Neuronal stem cell (in vitro differentiated cells): Measurements from ENCODE around the gene SNX7.

Source experiments
- DNase-seq: peaks from one replicate; pipeline ENCODE4 v3.0.0-alpha.2; 2013; ENCODE audit warnings: low spot score
- H2AFZ ChIP-seq: one replicate; pipeline ENCODE4 v1.6.1; 2013; ENCODE audit warnings: mild to moderate bottlenecking, low read length, inconsistent platforms
- H2AK5ac ChIP-seq: 2 replicates; pipeline ENCODE4 v1.6.1; 2013; ENCODE audit warnings: low read depth, mild to moderate bottlenecking, inconsistent platforms, low read length, moderate library complexity, mixed read lengths
- H2BK120ac ChIP-seq: 2 replicates; pipeline ENCODE4 v1.6.1; 2013; ENCODE audit warnings: low read depth, mild to moderate bottlenecking, inconsistent platforms, low read length, moderate library complexity, mixed read lengths
- H2BK12ac ChIP-seq: one replicate; pipeline ENCODE4 v1.6.1; 2013; ENCODE audit warnings: low read length, inconsistent platforms
- H2BK15ac ChIP-seq: 2 replicates; pipeline ENCODE4 v1.6.1; 2013; ENCODE audit warnings: mild to moderate bottlenecking, low read length, inconsistent platforms, mixed read lengths
- H2BK5ac ChIP-seq: one replicate; pipeline ENCODE4 v1.6.1; 2013; ENCODE audit warnings: inconsistent platforms, mild to moderate bottlenecking, low read length, moderate library complexity
- H3K14ac ChIP-seq: one replicate; pipeline ENCODE4 v1.6.1; 2013; ENCODE audit warnings: low read length, inconsistent platforms
- H3K18ac ChIP-seq: 2 replicates; pipeline ENCODE4 v1.6.1; 2013; ENCODE audit warnings: low read length, inconsistent platforms
- H3K23ac ChIP-seq: 2 replicates; pipeline ENCODE4 v1.6.1; 2013; ENCODE audit warnings: low read depth, mild to moderate bottlenecking, mixed read lengths, low read length, inconsistent platforms; ENCODE audit not compliant: poor library complexity
- H3K27ac ChIP-seq: replicated peaks from 3 replicates; pipeline ENCODE4 v1.5.1; 2013; ENCODE audit warnings: low read length, inconsistent platforms
- H3K27me3 ChIP-seq, 3 experiments: 2 replicates each; pipeline ENCODE4 v1.6.1; 2013; ENCODE audit warnings: low read length in 3 of 3, mild to moderate bottlenecking in 2 of 3, inconsistent platforms in 1 of 3, low read depth in 1 of 3, mixed read lengths in 1 of 3, moderate library complexity in 1 of 3; ENCODE audit not compliant: control insufficient read depth in 3 of 3, insufficient read depth in 3 of 3
- H3K36me3 ChIP-seq, 2 donors: replicated peaks in 1 of 2; 2 replicates each; pipeline ENCODE4 v1.6.1; 2013; ENCODE audit warnings: low read length in 2 of 2; ENCODE audit not compliant: control insufficient read depth in 2 of 2, insufficient read depth in 2 of 2
- H3K4ac ChIP-seq: 2 replicates; pipeline ENCODE4 v1.6.1; 2013; ENCODE audit warnings: inconsistent platforms, mild to moderate bottlenecking, low read length, moderate library complexity
- H3K4me1 ChIP-seq, 2 donors: 1 replicate in 1 of 2; 2 replicates in 1 of 2; pipeline ENCODE4 v1.6.1; 2013; ENCODE audit warnings: low read length in 2 of 2, low read depth in 1 of 2; ENCODE audit not compliant: control insufficient read depth in 2 of 2, insufficient read depth in 1 of 2
- H3K4me2 ChIP-seq: one replicate; pipeline ENCODE4 v1.6.1; 2013; ENCODE audit warnings: mild to moderate bottlenecking, low read length, inconsistent platforms; ENCODE audit not compliant: insufficient read depth, poor library complexity, severe bottlenecking
- H3K4me3 ChIP-seq, 2 donors: 2 replicates each; pipeline ENCODE4 v1.5.1; 2013; ENCODE audit warnings: low read length in 2 of 2, mild to moderate bottlenecking in 2 of 2, inconsistent platforms in 1 of 2, moderate library complexity in 1 of 2
- H3K79me1 ChIP-seq: one replicate; pipeline ENCODE4 v1.6.1; 2013; ENCODE audit warnings: low read depth, mild to moderate bottlenecking, inconsistent platforms, low read length, moderate library complexity
- H3K9ac ChIP-seq: one replicate; pipeline ENCODE4 v1.6.1; 2013; ENCODE audit warnings: mild to moderate bottlenecking, low read depth, low read length, inconsistent platforms; ENCODE audit not compliant: poor library complexity
- H3K9me3 ChIP-seq, 2 donors: replicated peaks in 1 of 2; 2 replicates each; pipeline versions ENCODE3 to v1.6.1; 2013; ENCODE audit warnings: low read length in 2 of 2, mild to moderate bottlenecking in 2 of 2, inconsistent platforms in 1 of 2, low read depth in 1 of 2, mixed read lengths in 1 of 2, moderate library complexity in 1 of 2; ENCODE audit not compliant: control insufficient read depth in 2 of 2, insufficient read depth in 1 of 2
- H4K8ac ChIP-seq: one replicate; pipeline ENCODE4 v1.6.1; 2013; ENCODE audit warnings: low read depth, mild to moderate bottlenecking, inconsistent platforms, low read length, moderate library complexity
- H4K91ac ChIP-seq: one replicate; pipeline ENCODE4 v1.6.1; 2013; ENCODE audit warnings: low read length, low read depth, mild to moderate bottlenecking, inconsistent platforms; ENCODE audit not compliant: poor library complexity
- WGBS, 2 donors: extraction: QIAGEN DNeasy Blood & Tissue Kit; methylation state at CpG; one replicate each; pipeline ENCODE4 v1.1.7; 2013; ENCODE audit warnings: missing lambda C conversion rate in 2 of 2, mixed read lengths in 1 of 2; ENCODE audit not compliant: insufficient read length in 2 of 2, insufficient replicate concordance in 1 of 2; ENCODE audit errors: extremely low coverage in 2 of 2; 5-methylcytosine and 5-hydroxymethylcytosine counted together

The SNX7 gene

GRCh38 chr1:98674075-98674781 is 12.7 kb downstream of the SNX7 start:
- H3K9me3 ChIP-seq = peaks cover 0 to 4% of the 10 kb centered on the region in 2 donors
- H3K4me1 ChIP-seq = no peaks in the 10 kb centered on the region
- H2BK15ac ChIP-seq = no peak overlapping the region
- H3K23ac ChIP-seq = no peak overlapping the region
- H2BK5ac ChIP-seq = no peak overlapping the region
- H2AFZ ChIP-seq = no peak overlapping the region
- no peak overlapping the region for H4K8ac ChIP-seq
- H3K4me3 ChIP-seq = no peak overlapping the region
- H3K79me1 ChIP-seq = no peaks in the 10 kb centered on the region
- H3K27ac ChIP-seq = no peak overlapping the region
- H3K18ac ChIP-seq = no peak overlapping the region
- no peak overlapping the region for H3K4me2 ChIP-seq
- no peak overlapping the region for H3K14ac ChIP-seq
- no peak overlapping the region for H3K9ac ChIP-seq
- DNase-seq = no peak
- H2AK5ac ChIP-seq = no peak overlapping the region
- no peaks in the 10 kb centered on the region for H3K36me3 ChIP-seq
- no peak overlapping the region for H2BK120ac ChIP-seq
- H2BK12ac ChIP-seq = no peak overlapping the region
- no peak overlapping the region for H3K4ac ChIP-seq
- H3K27me3 ChIP-seq = no peaks in the 10 kb centered on the region
- no peak overlapping the region for H4K91ac ChIP-seq
- WGBS, 2 donors = no CpG with 5 or more reads among the region's 5 CpGs

DNA sequence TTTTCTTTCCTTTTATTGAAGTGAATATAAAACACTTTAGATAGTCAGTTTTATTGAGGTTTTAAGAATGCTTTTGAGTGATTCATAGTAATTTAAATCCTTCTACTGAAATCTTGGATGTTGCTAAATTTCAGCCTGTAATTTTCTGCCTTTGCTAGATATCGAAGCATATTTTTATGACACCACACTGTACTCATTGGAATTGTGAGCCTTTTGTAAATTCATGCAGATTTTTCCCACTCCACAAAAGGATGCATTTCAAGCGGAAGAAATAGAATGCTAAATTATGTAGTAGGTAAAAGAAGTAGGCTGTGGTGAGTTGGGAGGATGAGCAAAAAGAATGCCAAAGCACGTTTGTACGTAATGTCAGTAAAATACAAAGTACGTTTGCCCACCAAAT is 13.8 kb downstream of the SNX7 start:
- Histone ChIP-seq H4K8ac (no peak overlapping the region), H3K36me3 (no peaks in the 10 kb centered on the region), H3K27me3 (no peaks in the 10 kb centered on the region), H4K91ac (no peak overlapping the region), H2AFZ (no peak overlapping the region), H2BK12ac (no peak overlapping the region), H3K4me3 (no peak overlapping the region), H3K4me2 (no peak overlapping the region), H3K23ac (no peak overlapping the region), H2BK15ac (no peak overlapping the region), H2BK120ac (no peak overlapping the region), H3K79me1 (no peaks in the 10 kb centered on the region), H3K14ac (no peak overlapping the region), H2AK5ac (no peak overlapping the region), H2BK5ac (no peak overlapping the region), H3K9me3 (peaks cover 0 to 4% of the 10 kb centered on the region in 2 donors), H3K4me1 (no peaks in the 10 kb centered on the region), H3K4ac (no peak overlapping the region), H3K9ac (no peak overlapping the region), H3K18ac (no peak overlapping the region), H3K27ac (no peak overlapping the region)
- no peak for DNase-seq
- WGBS, 2 donors = no CpG with 5 or more reads among the region's 5 CpGs

GRCh38 chr1:98677288-98677687 is 15.8 kb downstream of the SNX7 start:
- no peaks in the 10 kb centered on the region for H3K27me3 ChIP-seq
- no peak overlapping the region for H3K14ac ChIP-seq
- no peak overlapping the region for H4K8ac ChIP-seq
- H3K9me3 ChIP-seq = peaks cover 0 to 4% of the 10 kb centered on the region in 2 donors
- no peak overlapping the region for H2AK5ac ChIP-seq
- no peaks in the 10 kb centered on the region for H3K79me1 ChIP-seq
- no peak overlapping the region for H3K27ac ChIP-seq
- no peak overlapping the region for H3K18ac ChIP-seq
- DNase-seq = no peak
- no peak overlapping the region for H2BK12ac ChIP-seq
- H3K4me1 ChIP-seq = no peaks in the 10 kb centered on the region
- no peak overlapping the region for H3K4me3 ChIP-seq
- no peak overlapping the region for H2AFZ ChIP-seq
- no peak overlapping the region for H3K9ac ChIP-seq
- H3K36me3 ChIP-seq = no peaks in the 10 kb centered on the region
- H3K23ac ChIP-seq = no peak overlapping the region
- H2BK15ac ChIP-seq = no peak overlapping the region
- H2BK120ac ChIP-seq = no peak overlapping the region
- no peak overlapping the region for H3K4ac ChIP-seq
- WGBS, 2 donors = no CpG with 5 or more reads among the region's 4 CpGs
- H2BK5ac ChIP-seq = no peak overlapping the region
- no peak overlapping the region for H4K91ac ChIP-seq
- H3K4me2 ChIP-seq = no peak overlapping the region

DNA sequence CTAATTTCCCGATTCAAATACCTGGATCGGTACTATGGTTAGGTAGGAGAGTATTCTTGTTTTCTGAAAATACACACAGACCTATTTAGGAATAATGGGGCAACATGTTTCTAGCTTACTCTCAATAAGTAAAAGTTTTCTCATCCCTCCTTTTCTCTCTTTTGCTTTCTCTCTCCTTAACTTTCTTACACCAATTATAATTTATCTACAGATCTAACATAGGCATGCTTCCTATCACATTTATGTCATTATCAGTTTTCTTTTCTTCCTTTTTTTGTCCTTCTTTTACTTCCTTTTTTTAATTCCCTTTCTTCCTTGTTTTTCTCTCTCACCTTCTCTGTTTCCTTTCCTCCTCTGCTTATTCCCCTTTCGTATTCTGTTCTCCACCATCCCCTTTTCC is 20.3 kb downstream of the SNX7 start:
- H2AFZ ChIP-seq = no peak overlapping the region
- H2BK5ac ChIP-seq = no peak overlapping the region
- no peak overlapping the region for H2BK15ac ChIP-seq
- no peaks in the 10 kb centered on the region for H3K27me3 ChIP-seq
- H3K18ac ChIP-seq = no peak overlapping the region
- H3K23ac ChIP-seq = no peak overlapping the region
- H3K79me1 ChIP-seq = no peaks in the 10 kb centered on the region
- H3K4me1 ChIP-seq = no peaks in the 10 kb centered on the region
- H2BK12ac ChIP-seq = no peak overlapping the region
- no peak overlapping the region for H3K4ac ChIP-seq
- peaks cover 0 to 10% of the 10 kb centered on the region in 2 donors for H3K36me3 ChIP-seq
- no peak overlapping the region for H3K4me2 ChIP-seq
- no peak overlapping the region for H3K9ac ChIP-seq
- DNase-seq = no peak
- H2AK5ac ChIP-seq = no peak overlapping the region
- H3K4me3 ChIP-seq = no peak overlapping the region
- no peak overlapping the region for H2BK120ac ChIP-seq
- no peak overlapping the region for H4K91ac ChIP-seq
- no peaks in the 10 kb centered on the region for H3K9me3 ChIP-seq
- H3K14ac ChIP-seq = no peak overlapping the region
- H3K27ac ChIP-seq = no peak overlapping the region
- no peak overlapping the region for H4K8ac ChIP-seq
- no CpG with 5 or more reads among the region's 3 CpGs for WGBS, 2 donors
